ENCODE data around the gene OR1I1.

- TF ChIP-seq RFX5 (IDR thresholded peaks at IDR 0.05) (no peak), NR3C1 (IDR thresholded peaks at IDR 0.05) (no peak), RNF2 (IDR thresholded peaks at IDR 0.05; ENCODE audit: borderline replicate concordance, low read depth) (no peak), HMGXB4 (CRISPR knock-in tag; IDR thresholded peaks at IDR 0.05; ENCODE audit: borderline replicate concordance) (no peak), ESRRA (IDR thresholded peaks at IDR 0.05; ENCODE audit: borderline replicate concordance, low read length) (no peak), HOXA7 (CRISPR knock-in tag; IDR thresholded peaks at IDR 0.05) (no peak), USF2 (IDR thresholded peaks at IDR 0.05) (no peak), RAD21 (conservative IDR thresholded peaks at IDR 0.05 in 1 of 2, IDR thresholded peaks at IDR 0.05 in 1 of 2) (no peak), SREBF2 (IDR thresholded peaks at IDR 0.05) (no peak), EHMT2 (IDR thresholded peaks at IDR 0.05; ENCODE audit: low read depth) (no peak), POLR2A (IDR thresholded peaks at IDR 0.05; ENCODE audit: low read length) (no peak), CTCF (IDR thresholded peaks at IDR 0.05) (no peak), PBX3 (IDR thresholded peaks at IDR 0.05) (no peak)
These were observed 44.3 kb downstream of the OR1I1 start for GRCh38 chr19:15126131-15126910.

Data from A549 (cell line).